HCT116 (cell line): ENCODE results near the gene ZNF718. TPM values are rescaled to one million over a fixed set of nuclear protein-coding genes. Genes with fewer than 3 reads are reported as not detected.
"Not testable (repeated sequence)": the region's sequence is repeated elsewhere in the genome, so short reads cannot be mapped to it uniquely, and the experiment has no call there.

Source experiments
- ATAC-seq: fragments of 200-7000 bp; cut with Tn5 transposase; 2 replicates; pipeline ENCODE4 v1.9.1; 2020; ENCODE audit warnings: mild to moderate bottlenecking, moderate library complexity
- BruUV-seq: library from RNA; stranded (reverse); fragments of 400-500 nt; replicated peaks from 2 replicates; lab custom pipeline; 2021; lab: Mats Ljungman, UMichigan
- CTCF ChIA-PET: fragments of 300-600 bp; sonication (Branson Sonifier 250); formaldehyde crosslinking; loops from one replicate; lab custom pipeline; 2021; ENCODE audit warnings: antibody characterized with exemption; lab: Charles Lee
- POLR2A ChIA-PET: fragments of 300-600, 350-600 bp; sonication (Branson Sonifier 250); formaldehyde crosslinking; loops from one replicate; lab custom pipeline; 2021; ENCODE audit warnings: antibody characterized with exemption; lab: Charles Lee
- RAD21 ChIA-PET, 2 experiments: fragments of 300-600 bp; sonication (Branson Sonifier 250); formaldehyde crosslinking; loops; one replicate each; lab custom pipeline; 2023; ENCODE audit warnings: low total read pairs in 2 of 2; ENCODE audit not compliant: uncharacterized antibody in 2 of 2, unreplicated experiment in 2 of 2, low non-redundant PET in 1 of 2; lab: Charles Lee
- DNase-seq: peaks from one replicate; pipeline ENCODE4 v3.0.0-alpha.2; 2010; ENCODE audit warnings: low read depth, low spot score
- H2AFZ ChIP-seq: fragments of 200-600 bp; shearing (Covaris generic), sonication (generic); 2 replicates; pipeline ENCODE4 v1.6.1; 2017; ENCODE audit warnings: low read depth, mixed run types, mixed read lengths, antibody characterized with exemption, low read length; ENCODE audit not compliant: poor library complexity, severe bottlenecking
- H3K27ac ChIP-seq: 2 replicates; pipeline ENCODE4 v1.5.1; 2012; ENCODE audit warnings: low read depth, low read length
- H3K27me3 ChIP-seq: fragments of 200-600 bp; sonication (generic); 2 replicates; pipeline ENCODE4 v1.6.1; 2016; ENCODE audit warnings: mixed run types, low read length, mixed read lengths; ENCODE audit not compliant: insufficient read depth
- H3K36me3 ChIP-seq, 2 experiments: fragments of 200-500 bp in 1 of 2; fragments of 200-600 bp in 1 of 2; sonication (Bioruptor generic) in 1 of 2; sonication (generic) in 1 of 2; 2 replicates each; pipeline versions ENCODE4 v1.5.1 to v1.6.1; 2014 to 2016; ENCODE audit warnings: low read length in 2 of 2, inconsistent platforms in 1 of 2, mixed read lengths in 1 of 2, mixed run types in 1 of 2; ENCODE audit not compliant: insufficient read depth in 2 of 2, control insufficient read depth in 1 of 2
- H3K4me1 ChIP-seq, 2 experiments: fragments of 200-600 bp in 1 of 2; sonication (generic) in 1 of 2; 2 replicates each; pipeline versions ENCODE4 v1.5.1 to v1.6.1; 2012 to 2017; ENCODE audit warnings: low read length in 2 of 2, inconsistent platforms in 1 of 2, mild to moderate bottlenecking in 1 of 2, mixed read lengths in 1 of 2, mixed run types in 1 of 2, moderate library complexity in 1 of 2; ENCODE audit not compliant: insufficient read depth in 2 of 2, control insufficient read depth in 1 of 2
- H3K4me2 ChIP-seq: fragments of 200-600 bp; sonication (generic); 2 replicates; pipeline ENCODE4 v1.6.1; 2017; ENCODE audit warnings: mixed run types, low read length, mixed read lengths
- H3K4me3 ChIP-seq, 2 experiments: fragments of 200-600 bp in 1 of 2; sonication (generic) in 1 of 2; replicated peaks in 1 of 2; 2 replicates each; pipeline ENCODE4 v1.5.1; 2011 to 2016; ENCODE audit warnings: low read length in 2 of 2, control low read depth in 1 of 2, low read depth in 1 of 2, mild to moderate bottlenecking in 1 of 2, mixed read lengths in 1 of 2, mixed run types in 1 of 2
- H3K79me2 ChIP-seq: fragments of 200-600 bp; sonication (generic); 2 replicates; pipeline ENCODE4 v1.6.1; 2017; ENCODE audit warnings: mild to moderate bottlenecking, mixed run types, low read length, moderate library complexity, mixed read lengths; ENCODE audit not compliant: insufficient read depth
- H3K9ac ChIP-seq: fragments of 200-600 bp; sonication (generic); 2 replicates; pipeline ENCODE4 v1.6.1; 2016; ENCODE audit warnings: low read length, mixed read lengths
- H3K9me2 ChIP-seq: fragments of 200-600 bp; sonication (generic), shearing (Covaris generic); 2 replicates; pipeline ENCODE4 v1.6.1; 2017; ENCODE audit warnings: mixed run types, mild to moderate bottlenecking, moderate library complexity; ENCODE audit not compliant: insufficient read depth
- H3K9me3 ChIP-seq, 2 experiments: fragments of 200-500 bp in 1 of 2; fragments of 200-600 bp in 1 of 2; sonication (Bioruptor generic) in 1 of 2; sonication (generic) in 1 of 2; 2 replicates each; pipeline ENCODE4 v1.6.1; 2014 to 2017; ENCODE audit warnings: low read length in 2 of 2, mixed read lengths in 2 of 2, inconsistent platforms in 1 of 2, low read depth in 1 of 2, mild to moderate bottlenecking in 1 of 2, mixed run types in 1 of 2, moderate library complexity in 1 of 2; ENCODE audit not compliant: control insufficient read depth in 1 of 2, insufficient read depth in 1 of 2
- H4K20me1 ChIP-seq: fragments of 200-600 bp; sonication (generic), shearing (Covaris generic); 2 replicates; pipeline ENCODE4 v1.6.1; 2017; ENCODE audit warnings: mixed run types, mild to moderate bottlenecking, moderate library complexity; ENCODE audit not compliant: insufficient read depth
- CEBPB ChIP-seq: IDR thresholded peaks from 2 replicates; pipeline ENCODE4 v1.6.1; 2012; ENCODE audit warnings: low read depth
- CTCF ChIP-seq, 3 experiments: fragments of 200-600 bp in 1 of 3; sonication (generic) in 1 of 3; IDR thresholded peaks in 2 of 3; conservative IDR thresholded peaks in 1 of 3; 2 replicates each; pipeline ENCODE4 v1.5.1; 2012 to 2017; ENCODE audit warnings: low read depth in 2 of 3, low read length in 2 of 3, antibody characterized with exemption in 1 of 3, borderline replicate concordance in 1 of 3, control low read depth in 1 of 3, mild to moderate bottlenecking in 1 of 3, mixed read lengths in 1 of 3, mixed run types in 1 of 3, moderate library complexity in 1 of 3; ENCODE audit not compliant: insufficient read depth in 1 of 3
- EZH2 ChIP-seq: fragments of 200-600 bp; sonication (generic); IDR thresholded peaks from 2 replicates; pipeline ENCODE4 v1.6.1; 2017; ENCODE audit warnings: antibody characterized with exemption, mixed run types
- FOSL1 ChIP-seq: IDR thresholded peaks from 2 replicates; pipeline ENCODE4 v1.6.1; 2012; ENCODE audit warnings: low read depth
- REST ChIP-seq: IDR thresholded peaks from 2 replicates; pipeline ENCODE4 v1.6.1; 2012; ENCODE audit warnings: low read depth
- SP1 ChIP-seq: IDR thresholded peaks from 2 replicates; pipeline ENCODE4 v1.6.1; 2012; ENCODE audit warnings: low read depth
- SRF ChIP-seq: IDR thresholded peaks from 2 replicates; pipeline ENCODE4 v1.6.1; 2012; ENCODE audit warnings: low read depth
- TCF7L2 ChIP-seq: IDR thresholded peaks from 2 replicates; pipeline ENCODE4 v1.7.0; 2011; ENCODE audit warnings: borderline replicate concordance, inconsistent platforms; ENCODE audit not compliant: insufficient read depth, insufficient read length; ENCODE audit errors: extremely low read depth
- YY1 ChIP-seq: IDR thresholded peaks from 2 replicates; pipeline ENCODE4 v1.6.1; 2011; ENCODE audit warnings: low read length, low read depth, moderate library complexity, mild to moderate bottlenecking; ENCODE audit not compliant: insufficient replicate concordance; ENCODE audit errors: extremely low read depth
- ZBTB33 ChIP-seq: IDR thresholded peaks from 2 replicates; pipeline ENCODE4 v1.6.1; 2011; ENCODE audit warnings: mild to moderate bottlenecking, low read length, moderate library complexity; ENCODE audit not compliant: insufficient replicate concordance; ENCODE audit errors: extremely low read depth
- ZNF274 ChIP-seq: fragments of 200-500 bp; sonication (Bioruptor generic); IDR thresholded peaks from 2 replicates; pipeline ENCODE4 v1.6.1; 2014; ENCODE audit warnings: mild to moderate bottlenecking, low read depth, low read length, inconsistent platforms
- intact Hi-C: fragments of 100-400 bp; cut with micrococcal nuclease; formaldehyde crosslinking; loops from 2 replicates; pipeline ENCODE4 v1.10.0; 2022
- total RNA-seq: library from RNA; stranded (reverse); gene quantifications from one replicate; pipeline ENCODE4 v1.2.1, GENCODE V29; 2021; ENCODE audit not compliant: unreplicated experiment

The ZNF718 gene
- total RNA-seq, 1 experiment from 2014 or later: 0.07 TPM

GRCh38 chr4:123922-124274 is 403 bp upstream of the ZNF718 start:
- CTCF ChIA-PET, DNase-seq, H3K4me3 ChIP-seq, H3K4me1 ChIP-seq, BruUV-seq, H3K27me3 ChIP-seq, POLR2A ChIA-PET, H3K36me3 ChIP-seq, RAD21 ChIA-PET, H3K4me2 ChIP-seq, H3K27ac ChIP-seq, intact Hi-C loops, H3K79me2 ChIP-seq, H2AFZ ChIP-seq, H4K20me1 ChIP-seq, H3K9me2 ChIP-seq, ATAC-seq, H3K9ac ChIP-seq: not testable (repeated sequence)
- H3K9me3 ChIP-seq: peaks cover 6 to 27% of the 10 kb centered on the region in 2 experiments; a peak in 2 of 4 replicates

- Histone ChIP-seq H3K4me3 (no peak overlapping the region), H3K9me2 (no peaks in the 10 kb centered on the region), H2AFZ (no peak overlapping the region), H3K9ac (no peak overlapping the region), H3K4me2 (no peak overlapping the region), H3K27ac (no peak overlapping the region), H3K4me1 (no peaks in the 10 kb centered on the region), H3K9me3 (peaks cover 11 to 25% of the 10 kb centered on the region in 2 experiments; a peak in 2 of 4 replicates), H4K20me1 (no peaks in the 10 kb centered on the region), H3K79me2 (no peaks in the 10 kb centered on the region), H3K36me3 (no peaks in the 10 kb centered on the region), H3K27me3 (no peaks in the 10 kb centered on the region)
- no TSS peak for BruUV-seq
- no peak for DNase-seq
- ATAC-seq: no peak
- intact Hi-C loops: no loop called here
- CTCF ChIA-PET: no interaction called here
- POLR2A ChIA-PET: no interaction called here
- RAD21 ChIA-PET: no interaction called here
- TF ChIP-seq ZNF274 (no peak), CEBPB (no peak), SRF (no peak), TCF7L2 (no peak), REST (no peak), CTCF (IDR thresholded peaks at IDR 0.05 in 2 of 3, conservative IDR thresholded peaks at IDR 0.05 in 1 of 3; ENCODE audit: borderline replicate concordance in 1 of 3, insufficient read depth in 1 of 3, low read depth in 2 of 3, low read length in 2 of 3) (no peak), FOSL1 (no peak), YY1 (no peak), ZBTB33 (no peak), EZH2 (no peak), SP1 (no peak)
These were observed 930 bp downstream of the ZNF718 start for GRCh38 chr4:125091-125771.
